Smooth muscle cell of trachea (primary cell): ENCODE data around the gene SLC6A13. TPM values are rescaled to one million over a fixed set of nuclear protein-coding genes. Genes with fewer than 3 reads are reported as not detected.

Experiments used
- total RNA-seq: library from RNA; depleted of rRNA; stranded (reverse); fragments of >200 nt; gene quantifications from 2 replicates; pipeline ENCODE4 v1.2.1, GENCODE V29; 2014

SLC6A13 gene
- total RNA-seq = 0.17 TPM in 1 of 2 replicates, not detected in the other

DNA sequence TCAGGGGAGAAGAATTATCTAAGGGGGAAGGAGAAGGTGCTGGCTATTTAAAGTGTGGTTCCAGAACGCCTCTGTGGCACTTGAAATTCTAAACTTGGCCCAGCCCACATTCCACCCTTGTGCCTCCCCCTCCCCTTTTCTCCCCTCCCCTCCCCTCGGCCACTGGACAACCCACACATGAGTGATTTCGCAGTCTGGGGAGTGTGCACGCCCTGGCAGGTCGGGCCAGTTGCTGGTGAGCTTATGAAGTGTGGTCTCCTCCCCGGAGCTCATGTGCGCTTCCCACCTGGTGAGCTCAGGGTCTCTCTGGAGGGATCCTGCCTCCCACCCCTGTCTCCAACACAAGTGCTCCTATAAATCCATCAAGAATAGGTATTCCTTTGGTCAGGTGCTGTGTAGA is at the start of gene SLC6A13:
SLC6A13 (minus strand) TSS at position 20 of the 400 bp plus-strand sequence. CDS start 2,784 bp downstream, outside the sequence.

DNA sequence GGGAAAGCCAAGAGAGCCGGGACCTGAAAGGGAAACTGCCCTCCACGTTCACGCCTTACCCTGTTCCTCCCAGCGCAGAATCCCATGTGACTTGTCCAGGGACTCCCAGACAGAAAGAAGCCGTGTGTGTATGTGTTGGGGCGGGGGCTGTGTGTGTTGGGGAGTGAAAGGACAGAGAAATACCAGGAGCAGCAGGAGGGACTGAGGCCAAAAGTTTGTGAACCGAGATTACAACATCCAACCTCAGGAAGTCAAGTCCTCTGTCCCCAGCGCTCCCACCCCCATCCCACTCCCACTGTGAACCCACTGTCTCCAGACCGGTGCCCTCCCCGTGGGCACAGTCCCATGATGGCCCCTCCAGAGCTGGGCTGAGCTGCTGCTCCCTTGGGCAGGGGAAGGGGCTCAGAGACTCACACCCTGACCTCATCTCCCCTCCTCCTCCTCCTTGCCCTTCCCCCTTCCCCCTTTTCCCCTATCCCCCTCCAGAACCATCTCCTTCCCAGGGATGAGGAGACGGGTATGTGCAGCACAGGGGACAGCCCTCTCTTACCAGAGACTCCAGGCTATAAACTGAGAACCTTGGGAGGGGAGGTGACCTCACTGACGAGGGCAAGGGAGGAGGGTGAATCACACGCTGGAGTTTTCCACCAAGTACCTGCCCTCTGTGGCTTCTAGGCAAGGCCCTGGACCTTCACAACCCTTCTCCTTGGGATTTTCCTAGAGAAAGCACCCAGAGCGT is 48.5 kb downstream of the SLC6A13 start, which contains the start of gene SLC6A12:
SLC6A12 (minus strand) TSS at position 155 of the 739 bp plus-strand sequence. CDS start 4,171 bp downstream, outside the sequence.

Other genes starting within 250 kb of the SLC6A13 start
- under 0.01 and 1.3 TPM in 2 replicates for gene IQSEC3, start 196.1 kb downstream of the SLC6A13 start, total RNA-seq
- 0.83 TPM in 1 of 2 replicates, not detected in the other for gene SLC6A12, start 48.7 kb downstream of the SLC6A13 start, total RNA-seq
- gene KDM5A, start 126.5 kb upstream of the SLC6A13 start, total RNA-seq = 63.8 and 71.4 TPM in 2 replicates
- gene CCDC77, start 138.8 kb upstream of the SLC6A13 start, total RNA-seq = 4.3 and 12.5 TPM in 2 replicates
- gene B4GALNT3, start 197.1 kb upstream of the SLC6A13 start, total RNA-seq = under 0.01 TPM in 1 of 2 replicates, not detected in the other